AG09309 (cell line): ENCODE data around the gene CHRM4.
A peak's percentile ranks its signal among the peaks of the same experiment; 100 is the strongest.
"Not testable (repeated sequence)": the region's sequence is repeated elsewhere in the genome, so short reads cannot be mapped to it uniquely, and the experiment has no call there.

Source experiments
- DNase-seq: peaks from one replicate; pipeline ENCODE4 v3.0.0-alpha.2; 2010; ENCODE audit warnings: low read depth
- H3K4me3 ChIP-seq: 2 replicates; pipeline ENCODE4 v1.5.1; 2011; ENCODE audit warnings: mild to moderate bottlenecking, low read depth, low read length, moderate library complexity; ENCODE audit not compliant: control insufficient read depth
- CTCF ChIP-seq: IDR thresholded peaks from 2 replicates; pipeline ENCODE4 v1.5.1; 2011; ENCODE audit warnings: mild to moderate bottlenecking, low read depth, low read length, inconsistent platforms; ENCODE audit not compliant: insufficient read depth, control insufficient read depth; ENCODE audit errors: missing control alignments

CHRM4 gene

GRCh38 chr11:46374815-46375214 is 16.8 kb downstream of the CHRM4 start:
- no peak for DNase-seq
- H3K4me3 ChIP-seq = no peak overlapping the region
- no peak for TF ChIP-seq CTCF

- H3K4me3 ChIP-seq = no peak overlapping the region
- DNase-seq = no peak
- TF ChIP-seq CTCF = no peak
Observed at GRCh38 chr11:46373787-46374740, 17.5 kb downstream of the CHRM4 start.

GRCh38 chr11:46372501-46372900 is 19.1 kb downstream of the CHRM4 start:
- not testable (repeated sequence) for H3K4me3 ChIP-seq, DNase-seq

GRCh38 chr11:46372086-46372485 is 19.5 kb downstream of the CHRM4 start:
- no peak for TF ChIP-seq CTCF
- no peak overlapping the region for H3K4me3 ChIP-seq
- DNase-seq = no peak

- not testable (repeated sequence) for H3K4me3 ChIP-seq, DNase-seq
Observed at GRCh38 chr11:46371262-46371661, 20.3 kb downstream of the CHRM4 start.

- TF ChIP-seq CTCF = no peak
- H3K4me3 ChIP-seq = no peak overlapping the region
- no peak for DNase-seq
Observed at GRCh38 chr11:46370253-46370652, 21.3 kb downstream of the CHRM4 start.

GRCh38 chr11:46369458-46370152 is 22.0 kb downstream of the CHRM4 start:
- peak; percentile 96 for TF ChIP-seq CTCF
- no peak overlapping the region for H3K4me3 ChIP-seq
- DNase-seq = no peak
